GM12865 (cell line): ENCODE measurements around the gene ANO7.

Experiments used
- DNase-seq: peaks from one replicate; pipeline ENCODE4 v3.0.0; 2010; ENCODE audit warnings: low read depth
- H3K4me3 ChIP-seq: 2 replicates; pipeline ENCODE4 v1.5.1; 2011; ENCODE audit warnings: mild to moderate bottlenecking, low read depth, low read length, control low read depth
- CTCF ChIP-seq: IDR thresholded peaks from 2 replicates; pipeline ENCODE4 v1.5.1; 2011; ENCODE audit warnings: low read length, control low read depth, low read depth, inconsistent platforms; ENCODE audit not compliant: insufficient read depth; ENCODE audit errors: missing control alignments

The ANO7 gene

GRCh38 chr2:241182531-241183133 lies 5.8 kb upstream of the ANO7 start:
- H3K4me3 ChIP-seq: no peak overlapping the region
- no peak for TF ChIP-seq CTCF
- no peak for DNase-seq

GRCh38 chr2:241183221-241183620 lies 5.3 kb upstream of the ANO7 start:
- no peak for TF ChIP-seq CTCF
- DNase-seq: no peak
- no peak overlapping the region for H3K4me3 ChIP-seq

- H3K4me3 ChIP-seq: no peak overlapping the region
- TF ChIP-seq CTCF: no peak
- DNase-seq: no peak
These were observed 3.6 kb upstream of the ANO7 start for GRCh38 chr2:241184901-241185300.

GRCh38 chr2:241185961-241186360 lies 2.5 kb upstream of the ANO7 start:
- DNase-seq: no peak
- no peak for TF ChIP-seq CTCF
- no peak overlapping the region for H3K4me3 ChIP-seq

- no peak for DNase-seq
- no peak for TF ChIP-seq CTCF
- no peak overlapping the region for H3K4me3 ChIP-seq
These were observed 1.2 kb upstream of the ANO7 start for GRCh38 chr2:241187101-241187917.

- no peak for DNase-seq
- H3K4me3 ChIP-seq: no peak overlapping the region
- TF ChIP-seq CTCF: no peak
These were observed 601 bp upstream of the ANO7 start for GRCh38 chr2:241187918-241188234.
